Activated CD8-positive, alpha-beta memory T cell treated with anti-CD3 and anti-CD28 coated beads, Interleukin-2, amount 50 U/mL, for 1 hour (primary cell): ENCODE measurements around the gene PLXNC1.

Experiments
- DNase-seq: peaks from one replicate; pipeline ENCODE4 v3.0.0-alpha.2; 2020; ENCODE audit errors: extremely low read depth

Gene PLXNC1

DNA sequence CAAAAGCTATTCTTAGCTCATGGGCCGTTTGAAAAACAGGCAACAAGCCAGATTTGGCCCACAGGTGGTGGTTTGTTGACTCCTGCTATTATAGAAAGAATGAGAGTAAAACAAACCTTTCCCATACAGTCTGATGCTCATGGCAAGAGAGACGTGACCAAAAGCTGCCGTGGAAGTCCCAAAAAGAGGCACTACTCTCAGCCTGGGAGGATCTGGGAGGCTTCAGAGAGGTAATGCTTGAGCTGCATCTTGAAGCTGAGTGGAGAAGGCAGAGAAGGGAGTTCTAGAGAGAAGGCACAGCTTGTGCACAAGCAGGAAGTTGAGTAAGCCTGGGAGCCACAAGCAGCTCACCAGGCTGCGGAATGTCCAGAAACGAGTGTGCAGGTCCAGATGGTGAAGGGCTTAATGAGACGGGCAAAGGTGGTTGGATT is 9.6 kb downstream of the PLXNC1 start:
- DNase-seq = no peak

GRCh38 chr12:94158666-94159065 is 10.3 kb downstream of the PLXNC1 start:
- no peak for DNase-seq

- DNase-seq = no peak
Observed at GRCh38 chr12:94162108-94162507, 13.7 kb downstream of the PLXNC1 start.

DNA sequence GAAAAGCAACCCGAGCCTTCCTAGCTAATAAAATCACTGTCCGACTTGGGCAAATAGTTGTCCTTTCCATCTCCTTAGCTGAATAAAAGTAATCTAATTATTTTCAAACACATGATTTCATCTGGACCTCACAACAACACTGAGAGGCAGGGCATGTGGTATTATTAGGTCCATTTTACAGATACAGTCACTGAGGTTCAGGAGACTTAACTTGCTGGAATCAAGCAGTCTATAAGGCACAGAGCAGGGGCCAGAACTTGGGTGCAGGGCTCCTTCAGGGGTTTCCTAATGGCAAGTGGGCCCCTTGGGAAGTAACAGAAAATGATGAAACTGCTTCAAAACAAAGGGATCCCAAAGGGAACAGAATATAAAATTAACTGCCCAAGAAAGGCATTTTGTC is 15.5 kb downstream of the PLXNC1 start:
- no peak for DNase-seq

GRCh38 chr12:94165138-94165537 is 16.8 kb downstream of the PLXNC1 start:
- DNase-seq = no peak

- DNase-seq = no peak
Observed at GRCh38 chr12:94165670-94166364, 17.4 kb downstream of the PLXNC1 start.

GRCh38 chr12:94167071-94167755 is 18.8 kb downstream of the PLXNC1 start:
- DNase-seq = no peak

GRCh38 chr12:94167756-94168416 is 19.5 kb downstream of the PLXNC1 start:
- DNase-seq = no peak

GRCh38 chr12:94169495-94169894 is 21.1 kb downstream of the PLXNC1 start:
- DNase-seq = no peak

- no peak for DNase-seq
Observed at GRCh38 chr12:94169966-94170689, 21.8 kb downstream of the PLXNC1 start.

DNA sequence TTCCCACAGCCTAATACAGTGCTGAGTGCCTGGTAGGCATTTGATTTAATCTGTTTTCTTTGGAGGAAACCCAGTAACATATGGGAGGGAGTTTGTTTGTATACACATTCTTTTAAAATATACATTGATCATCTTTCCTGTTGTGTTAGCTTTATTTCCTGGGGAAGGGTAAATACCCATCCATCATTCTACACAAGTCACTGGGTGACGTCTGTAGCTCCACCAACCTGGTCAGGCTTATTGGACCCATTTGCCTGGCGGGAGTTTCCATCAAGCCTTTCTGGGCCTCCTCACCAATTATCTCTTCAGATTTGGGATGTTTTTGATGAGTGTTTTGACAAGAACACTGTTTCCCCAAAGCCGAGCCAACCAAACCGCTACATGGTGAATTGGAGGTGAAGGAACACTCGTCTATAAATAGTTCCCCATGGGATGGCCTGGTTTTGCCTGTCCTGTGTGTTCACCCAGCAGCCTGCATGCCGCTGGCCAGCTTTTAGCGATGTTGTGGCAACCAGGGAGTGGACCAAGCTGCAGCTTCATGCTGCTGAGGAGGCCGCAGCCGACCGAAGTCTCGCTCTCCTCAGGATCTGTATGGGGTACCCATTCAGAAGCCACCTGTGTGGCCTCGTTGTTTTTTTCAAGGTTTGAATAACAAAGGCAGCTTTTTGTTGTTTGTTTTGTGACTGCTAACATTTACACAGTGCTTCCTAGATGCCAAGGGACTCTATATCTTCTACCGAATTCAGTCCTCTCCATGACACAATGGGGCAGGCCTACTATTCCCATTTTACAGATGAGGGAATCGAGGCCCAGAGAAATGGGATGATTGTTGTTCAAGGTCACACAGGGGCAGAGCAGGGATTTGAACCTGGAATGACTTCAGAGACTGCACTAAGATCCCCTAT is 22.6 kb downstream of the PLXNC1 start:
- no peak for DNase-seq

GRCh38 chr12:94171595-94171930 is 23.2 kb downstream of the PLXNC1 start:
- DNase-seq = no peak

DNA sequence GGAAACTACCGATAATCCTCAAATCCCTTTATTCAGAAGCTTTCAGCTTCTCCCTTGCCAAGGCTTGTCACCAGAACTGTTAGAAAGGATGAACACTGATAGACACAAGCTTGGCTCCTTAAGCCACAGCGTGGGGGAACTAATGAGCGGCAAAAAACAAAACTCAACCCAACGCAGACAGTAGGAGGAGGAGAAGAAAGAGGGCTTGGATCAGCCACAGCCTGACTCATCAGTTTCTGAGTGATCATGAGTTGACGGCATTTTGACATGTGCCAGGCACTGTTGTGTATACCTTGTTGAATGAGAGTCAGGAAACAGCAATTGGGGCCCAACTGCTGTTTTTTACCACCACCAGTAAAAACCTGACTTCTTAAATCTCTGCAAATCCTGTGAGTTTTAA is 23.7 kb downstream of the PLXNC1 start:
- no peak for DNase-seq

DNA sequence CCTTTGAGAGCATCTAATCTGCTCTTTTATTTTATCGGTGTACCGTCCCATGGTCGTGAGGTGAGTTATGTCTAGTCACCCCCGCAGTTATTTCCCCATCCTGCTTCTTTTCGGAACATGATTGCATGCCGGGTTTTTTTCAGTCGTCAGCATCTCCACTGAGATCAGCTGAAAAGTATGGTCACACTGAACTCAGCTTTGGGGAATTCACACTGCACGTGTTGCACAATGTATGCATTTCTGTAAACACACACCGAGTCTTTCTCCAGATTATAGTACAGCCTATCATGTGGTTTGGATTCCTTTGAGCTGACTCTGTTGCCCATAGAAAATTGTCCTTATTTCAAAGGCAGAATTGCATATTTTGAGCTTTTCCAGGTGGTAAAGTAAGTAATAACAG is 24.6 kb downstream of the PLXNC1 start:
- DNase-seq = no peak

DNA sequence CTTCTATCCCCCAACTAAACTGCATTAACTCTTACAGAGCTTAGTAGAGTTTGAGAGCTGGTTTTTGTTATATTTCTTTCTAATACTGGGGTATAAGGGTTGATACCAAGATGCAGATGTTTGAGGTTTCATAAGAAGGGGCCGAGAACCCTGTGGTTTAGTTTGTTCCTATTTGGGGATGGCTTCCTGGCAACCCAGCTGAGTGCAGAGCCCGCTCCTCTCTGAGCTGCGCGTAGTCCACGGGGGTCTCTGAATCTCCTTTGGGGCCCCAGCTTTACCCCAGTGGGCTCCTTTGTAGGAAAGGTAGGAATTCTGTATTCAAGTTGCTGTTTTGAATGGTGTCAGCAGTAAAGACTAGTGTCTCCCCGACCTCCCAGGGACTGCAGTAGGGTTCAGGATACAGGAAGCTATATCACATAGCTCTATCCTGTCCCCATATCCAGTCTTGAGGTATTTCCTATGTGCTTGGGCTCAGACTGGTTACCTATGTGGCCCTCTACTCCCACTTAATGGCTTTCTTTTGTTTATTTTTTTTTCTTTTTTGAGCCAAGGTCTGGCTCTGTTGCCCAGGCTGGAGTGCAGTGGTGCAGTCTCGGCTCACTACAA is 25.4 kb downstream of the PLXNC1 start:
- DNase-seq = no peak

DNA sequence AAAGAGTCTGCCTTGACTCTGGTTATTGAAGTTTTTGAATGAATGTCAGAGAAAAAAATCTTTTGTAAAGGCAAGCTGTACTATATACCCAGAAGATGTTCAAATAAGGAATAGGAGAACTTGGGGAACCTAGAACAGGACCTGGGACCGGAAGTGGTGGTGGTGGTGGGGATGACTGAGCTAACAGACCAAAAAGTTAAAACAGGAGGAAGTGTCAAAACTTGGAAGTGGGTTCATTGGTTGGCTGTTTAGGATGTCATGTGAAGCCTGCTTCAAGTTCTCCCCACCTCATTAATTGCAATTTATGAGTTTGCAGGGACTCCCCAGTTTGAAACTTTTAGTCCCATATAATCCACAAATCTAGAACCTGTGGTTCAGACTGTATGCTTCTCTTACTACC is 26.2 kb downstream of the PLXNC1 start:
- DNase-seq = no peak

GRCh38 chr12:94175763-94176668 is 27.6 kb downstream of the PLXNC1 start:
- DNase-seq = no peak

DNA sequence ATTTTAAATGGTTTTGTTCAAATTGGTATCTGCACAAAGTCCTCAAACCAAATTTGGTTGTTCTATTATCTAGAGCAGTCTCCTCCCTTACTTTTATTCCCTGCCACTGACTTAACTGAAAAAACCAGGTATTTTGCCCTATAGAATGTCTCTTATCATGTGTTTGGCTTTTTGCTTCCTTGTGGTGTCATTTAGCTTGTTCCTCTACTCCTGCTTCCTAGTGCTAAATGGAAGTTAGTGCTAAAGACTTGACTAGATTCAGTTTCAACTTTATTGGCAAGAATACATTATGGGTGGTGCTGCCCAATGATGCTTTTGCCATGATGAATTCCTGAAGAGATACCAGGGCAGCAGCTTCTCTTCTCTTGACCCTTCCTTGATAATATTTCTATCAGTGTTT is 29.7 kb downstream of the PLXNC1 start:
- DNase-seq = no peak

- no peak for DNase-seq
Observed at GRCh38 chr12:94178882-94179281, 30.5 kb downstream of the PLXNC1 start.

- no peak for DNase-seq
Observed at GRCh38 chr12:94179723-94180122, 31.3 kb downstream of the PLXNC1 start.
